Measurements from ENCODE around the gene ALOX12. TPM values are rescaled to one million over a fixed set of nuclear protein-coding genes. Genes with fewer than 3 reads are reported as not detected.
A peak's percentile ranks its signal among the peaks of the same experiment; 100 is the strongest.

ALOX12 gene
- total and polyA plus RNA-seq, 7 donors, result 0.03 TPM; not detected in 6

GRCh38 chr17:7011415-7011814 lies 15.6 kb downstream of the ALOX12 start:
- no peaks in the 10 kb centered on the region for H3K27me3 ChIP-seq (ENCODE audit: insufficient read depth in 3 of 3, low read length in 2 of 3)
- peaks cover 33% of the 10 kb centered on the region for H3K4me1 ChIP-seq
- peak in 1 of 2 donors; percentile 36 for DNase-seq
- no peak for TF ChIP-seq CTCF (IDR thresholded peaks at IDR 0.05)
- no peaks in the 10 kb centered on the region for H3K9me3 ChIP-seq
- no peak for ATAC-seq
- no peak overlapping the region for H3K27ac ChIP-seq
- H3K4me3 ChIP-seq, result peak overlapping the region; percentile 82
- 41 to 55% (median 41%) methylated on average over 14 of the region's 14 CpGs for WGBS, 3 donors
- intact Hi-C loops (cut with DNase I), result loop anchor here in 1 of 2 donors (5.0 kb wide), 1 partner anchor 359 kb away; the partner anchor contains the start of genes C17orf100 and MED31
- peaks cover 2 to 18% of the 10 kb centered on the region in 2 donors for H3K36me3 ChIP-seq (ENCODE audit: insufficient read depth in 1 of 2, low read depth in 1 of 2)

- H3K9me3 ChIP-seq, result no peaks in the 10 kb centered on the region
- peaks cover 2 to 23% of the 10 kb centered on the region in 2 donors for H3K36me3 ChIP-seq (ENCODE audit: insufficient read depth in 1 of 2, low read depth in 1 of 2)
- no peaks in the 10 kb centered on the region for H3K27me3 ChIP-seq (ENCODE audit: insufficient read depth in 3 of 3, low read length in 2 of 3)
- H3K4me3 ChIP-seq, result peak overlapping the region; percentile 82
- peaks cover 33% of the 10 kb centered on the region for H3K4me1 ChIP-seq
- ATAC-seq (no peak), DNase-seq (no peak)
- no peak for TF ChIP-seq CTCF (IDR thresholded peaks at IDR 0.05)
- H3K27ac ChIP-seq, result peak overlapping the region; percentile 98
- intact Hi-C loops (cut with DNase I), result loop anchor here in 1 of 2 donors (5.0 kb wide), 1 partner anchor 360 kb away; the partner anchor contains the start of genes C17orf100 and MED31
- 0 to 1% (median 1%) methylated on average over 6 of the region's 6 CpGs for WGBS, 3 donors
Measured at GRCh38 chr17:7011942-7012254, 16.0 kb downstream of the ALOX12 start.

GRCh38 chr17:7014261-7014994 lies 18.6 kb downstream of the ALOX12 start:
- DNase-seq (peak; percentile 99), ATAC-seq (peak; percentile 89 to 91 (median 90))
- Histone ChIP-seq H3K27ac (peak overlapping the region; percentile 98), H3K4me3 (peak overlapping the region; percentile 82), H3K4me1 (peaks cover 35% of the 10 kb centered on the region), H3K27me3 (ENCODE audit: insufficient read depth in 3 of 3, low read length in 2 of 3) (no peaks in the 10 kb centered on the region), H3K36me3 (ENCODE audit: insufficient read depth in 1 of 2, low read depth in 1 of 2) (peaks cover 0 to 20% of the 10 kb centered on the region in 2 donors), H3K9me3 (no peaks in the 10 kb centered on the region)
- WGBS, 3 donors, result 0% methylated on average over 45 to 75 of the region's 75 CpGs
- TF ChIP-seq CTCF (IDR thresholded peaks at IDR 0.05), result peak; percentile 73
- intact Hi-C loops (cut with DNase I), result loop anchor here in 1 of 2 donors (5.0 kb wide), 1 partner anchor 362 kb away; the partner anchor contains the start of genes C17orf100 and MED31

- H3K27ac ChIP-seq, result peak overlapping the region; percentile 98
- TF ChIP-seq CTCF (IDR thresholded peaks at IDR 0.05), result no peak
- peak overlapping the region; percentile 82 for H3K4me3 ChIP-seq
- ATAC-seq (peak in 1 of 4 donors; percentile 0), DNase-seq (no peak)
- H3K36me3 ChIP-seq (ENCODE audit: insufficient read depth in 1 of 2, low read depth in 1 of 2), result peaks cover 0 to 12% of the 10 kb centered on the region in 2 donors
- H3K27me3 ChIP-seq (ENCODE audit: insufficient read depth in 3 of 3, low read length in 2 of 3), result no peaks in the 10 kb centered on the region
- WGBS, 3 donors, result 10 to 15% (median 12%) methylated on average over 45 to 56 of the region's 56 CpGs
- intact Hi-C loops (cut with DNase I), result loop anchor here in 1 of 2 donors (5.0 kb wide), 1 partner anchor 363 kb away; the partner anchor contains the start of genes C17orf100 and MED31
- H3K4me1 ChIP-seq, result peaks cover 35% of the 10 kb centered on the region
- H3K9me3 ChIP-seq, result no peaks in the 10 kb centered on the region
Measured at GRCh38 chr17:7014995-7015958, 19.4 kb downstream of the ALOX12 start.

Data from psoas muscle (tissue), 8 donors.